OCI-LY3 (cell line): ENCODE data around the gene USPL1.

Experiments used
- EZH2phosphoT487 ChIP-seq: fragments of 200-600 bp; shearing (Covaris generic); IDR thresholded peaks from 2 replicates; pipeline ENCODE4 v1.6.1; 2018; ENCODE audit warnings: antibody characterized with exemption, mixed run types, low read depth
- TF ChIP-seq, protein P1 (sequence below): fragments of 200-600, 300-600 bp; sonication (generic); IDR thresholded peaks from 2 replicates; pipeline ENCODE4 v1.5.1; 2014; ENCODE audit warnings: antibody characterized with exemption, low read length, low read depth

- TF ChIP-seq, protein P1, sequence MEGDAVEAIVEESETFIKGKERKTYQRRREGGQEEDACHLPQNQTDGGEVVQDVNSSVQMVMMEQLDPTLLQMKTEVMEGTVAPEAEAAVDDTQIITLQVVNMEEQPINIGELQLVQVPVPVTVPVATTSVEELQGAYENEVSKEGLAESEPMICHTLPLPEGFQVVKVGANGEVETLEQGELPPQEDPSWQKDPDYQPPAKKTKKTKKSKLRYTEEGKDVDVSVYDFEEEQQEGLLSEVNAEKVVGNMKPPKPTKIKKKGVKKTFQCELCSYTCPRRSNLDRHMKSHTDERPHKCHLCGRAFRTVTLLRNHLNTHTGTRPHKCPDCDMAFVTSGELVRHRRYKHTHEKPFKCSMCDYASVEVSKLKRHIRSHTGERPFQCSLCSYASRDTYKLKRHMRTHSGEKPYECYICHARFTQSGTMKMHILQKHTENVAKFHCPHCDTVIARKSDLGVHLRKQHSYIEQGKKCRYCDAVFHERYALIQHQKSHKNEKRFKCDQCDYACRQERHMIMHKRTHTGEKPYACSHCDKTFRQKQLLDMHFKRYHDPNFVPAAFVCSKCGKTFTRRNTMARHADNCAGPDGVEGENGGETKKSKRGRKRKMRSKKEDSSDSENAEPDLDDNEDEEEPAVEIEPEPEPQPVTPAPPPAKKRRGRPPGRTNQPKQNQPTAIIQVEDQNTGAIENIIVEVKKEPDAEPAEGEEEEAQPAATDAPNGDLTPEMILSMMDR: no peak
- no peak for TF ChIP-seq EZH2phosphoT487
Observed at GRCh38 chr13:30681843-30682242, 64.1 kb downstream of the USPL1 start.
